HCT116 (cell line): ENCODE data around the gene KCNJ14. TPM values are rescaled to one million over a fixed set of nuclear protein-coding genes. Genes with fewer than 3 reads are reported as not detected.

Source experiments
- ATAC-seq: fragments of 200-7000 bp; cut with Tn5 transposase; 2 replicates; pipeline ENCODE4 v1.9.1; 2020; ENCODE audit warnings: mild to moderate bottlenecking, moderate library complexity
- BruUV-seq: library from RNA; stranded (reverse); fragments of 400-500 nt; replicated peaks from 2 replicates; lab custom pipeline; 2021; lab: Mats Ljungman, UMichigan
- CTCF ChIA-PET: fragments of 300-600 bp; sonication (Branson Sonifier 250); formaldehyde crosslinking; loops from one replicate; lab custom pipeline; 2021; ENCODE audit warnings: antibody characterized with exemption; lab: Charles Lee
- POLR2A ChIA-PET: fragments of 300-600, 350-600 bp; sonication (Branson Sonifier 250); formaldehyde crosslinking; loops from one replicate; lab custom pipeline; 2021; ENCODE audit warnings: antibody characterized with exemption; lab: Charles Lee
- RAD21 ChIA-PET, 2 experiments: fragments of 300-600 bp; sonication (Branson Sonifier 250); formaldehyde crosslinking; loops; one replicate each; lab custom pipeline; 2023; ENCODE audit warnings: low total read pairs in 2 of 2; ENCODE audit not compliant: uncharacterized antibody in 2 of 2, unreplicated experiment in 2 of 2, low non-redundant PET in 1 of 2; lab: Charles Lee
- DNase-seq: peaks from one replicate; pipeline ENCODE4 v3.0.0-alpha.2; 2010; ENCODE audit warnings: low read depth, low spot score
- H2AFZ ChIP-seq: fragments of 200-600 bp; shearing (Covaris generic), sonication (generic); 2 replicates; pipeline ENCODE4 v1.6.1; 2017; ENCODE audit warnings: low read depth, mixed run types, mixed read lengths, antibody characterized with exemption, low read length; ENCODE audit not compliant: poor library complexity, severe bottlenecking
- H3K27ac ChIP-seq: 2 replicates; pipeline ENCODE4 v1.5.1; 2012; ENCODE audit warnings: low read depth, low read length
- H3K27me3 ChIP-seq: fragments of 200-600 bp; sonication (generic); 2 replicates; pipeline ENCODE4 v1.6.1; 2016; ENCODE audit warnings: mixed run types, low read length, mixed read lengths; ENCODE audit not compliant: insufficient read depth
- H3K36me3 ChIP-seq, 2 experiments: fragments of 200-500 bp in 1 of 2; fragments of 200-600 bp in 1 of 2; sonication (Bioruptor generic) in 1 of 2; sonication (generic) in 1 of 2; 2 replicates each; pipeline versions ENCODE4 v1.5.1 to v1.6.1; 2014 to 2016; ENCODE audit warnings: low read length in 2 of 2, inconsistent platforms in 1 of 2, mixed read lengths in 1 of 2, mixed run types in 1 of 2; ENCODE audit not compliant: insufficient read depth in 2 of 2, control insufficient read depth in 1 of 2
- H3K4me1 ChIP-seq, 2 experiments: fragments of 200-600 bp in 1 of 2; sonication (generic) in 1 of 2; 2 replicates each; pipeline versions ENCODE4 v1.5.1 to v1.6.1; 2012 to 2017; ENCODE audit warnings: low read length in 2 of 2, inconsistent platforms in 1 of 2, mild to moderate bottlenecking in 1 of 2, mixed read lengths in 1 of 2, mixed run types in 1 of 2, moderate library complexity in 1 of 2; ENCODE audit not compliant: insufficient read depth in 2 of 2, control insufficient read depth in 1 of 2
- H3K4me2 ChIP-seq: fragments of 200-600 bp; sonication (generic); 2 replicates; pipeline ENCODE4 v1.6.1; 2017; ENCODE audit warnings: mixed run types, low read length, mixed read lengths
- H3K4me3 ChIP-seq, 2 experiments: fragments of 200-600 bp in 1 of 2; sonication (generic) in 1 of 2; replicated peaks in 1 of 2; 2 replicates each; pipeline ENCODE4 v1.5.1; 2011 to 2016; ENCODE audit warnings: low read length in 2 of 2, control low read depth in 1 of 2, low read depth in 1 of 2, mild to moderate bottlenecking in 1 of 2, mixed read lengths in 1 of 2, mixed run types in 1 of 2
- H3K79me2 ChIP-seq: fragments of 200-600 bp; sonication (generic); 2 replicates; pipeline ENCODE4 v1.6.1; 2017; ENCODE audit warnings: mild to moderate bottlenecking, mixed run types, low read length, moderate library complexity, mixed read lengths; ENCODE audit not compliant: insufficient read depth
- H3K9ac ChIP-seq: fragments of 200-600 bp; sonication (generic); 2 replicates; pipeline ENCODE4 v1.6.1; 2016; ENCODE audit warnings: low read length, mixed read lengths
- H3K9me2 ChIP-seq: fragments of 200-600 bp; sonication (generic), shearing (Covaris generic); 2 replicates; pipeline ENCODE4 v1.6.1; 2017; ENCODE audit warnings: mixed run types, mild to moderate bottlenecking, moderate library complexity; ENCODE audit not compliant: insufficient read depth
- H3K9me3 ChIP-seq, 2 experiments: fragments of 200-500 bp in 1 of 2; fragments of 200-600 bp in 1 of 2; sonication (Bioruptor generic) in 1 of 2; sonication (generic) in 1 of 2; 2 replicates each; pipeline ENCODE4 v1.6.1; 2014 to 2017; ENCODE audit warnings: low read length in 2 of 2, mixed read lengths in 2 of 2, inconsistent platforms in 1 of 2, low read depth in 1 of 2, mild to moderate bottlenecking in 1 of 2, mixed run types in 1 of 2, moderate library complexity in 1 of 2; ENCODE audit not compliant: control insufficient read depth in 1 of 2, insufficient read depth in 1 of 2
- H4K20me1 ChIP-seq: fragments of 200-600 bp; sonication (generic), shearing (Covaris generic); 2 replicates; pipeline ENCODE4 v1.6.1; 2017; ENCODE audit warnings: mixed run types, mild to moderate bottlenecking, moderate library complexity; ENCODE audit not compliant: insufficient read depth
- CEBPB ChIP-seq: IDR thresholded peaks from 2 replicates; pipeline ENCODE4 v1.6.1; 2012; ENCODE audit warnings: low read depth
- EGR1 ChIP-seq: IDR thresholded peaks from 2 replicates; pipeline ENCODE4 v1.6.1; 2012; ENCODE audit warnings: low read depth
- FOSL1 ChIP-seq: IDR thresholded peaks from 2 replicates; pipeline ENCODE4 v1.6.1; 2012; ENCODE audit warnings: low read depth
- JUND ChIP-seq: IDR thresholded peaks from 2 replicates; pipeline ENCODE4 v1.6.1; 2012
- intact Hi-C: fragments of 100-400 bp; cut with micrococcal nuclease; formaldehyde crosslinking; loops from 2 replicates; pipeline ENCODE4 v1.10.0; 2022
- total RNA-seq: library from RNA; stranded (reverse); gene quantifications from one replicate; pipeline ENCODE4 v1.2.1, GENCODE V29; 2021; ENCODE audit not compliant: unreplicated experiment
- TF ChIP-seq, protein P1 (sequence below): IDR thresholded peaks from 2 replicates; pipeline ENCODE4 v1.6.1; 2012; ENCODE audit warnings: low read depth
- TF ChIP-seq, protein P2 (sequence below): IDR thresholded peaks from 2 replicates; pipeline ENCODE4 v1.6.1; 2012

KCNJ14 gene
- total RNA-seq, 1 experiment from 2014 or later: 2.5 TPM

DNA sequence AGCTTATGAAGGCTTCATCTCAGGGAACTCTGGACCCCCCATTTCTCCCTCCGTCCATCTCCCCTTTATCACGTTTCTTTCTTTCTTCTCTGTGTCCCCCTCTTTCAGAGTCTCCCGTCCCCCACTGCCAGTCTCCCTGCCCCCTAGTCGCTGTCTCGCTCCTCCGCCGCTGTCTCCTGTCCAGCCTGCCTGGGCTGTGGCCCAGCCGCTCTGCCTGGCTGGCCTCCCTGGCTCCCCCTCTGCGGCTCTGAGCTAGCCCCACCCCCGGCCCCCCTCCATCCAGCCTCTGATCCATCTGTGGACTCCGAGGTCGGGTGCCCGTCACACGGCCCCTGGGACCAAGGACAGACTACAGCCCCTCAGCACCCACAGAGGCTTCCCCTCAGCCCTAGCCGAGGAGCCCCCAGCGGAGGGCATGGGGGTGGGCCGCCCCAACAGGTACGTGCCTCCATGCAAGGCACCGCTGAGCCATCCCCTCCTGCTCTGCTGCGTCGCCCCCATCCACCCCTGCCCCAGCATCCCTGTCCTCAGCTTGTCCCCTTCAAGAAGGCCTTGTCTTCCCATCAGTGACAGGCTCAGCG is 1.1 kb upstream of the KCNJ14 start (continued):
- TF ChIP-seq, protein P1, sequence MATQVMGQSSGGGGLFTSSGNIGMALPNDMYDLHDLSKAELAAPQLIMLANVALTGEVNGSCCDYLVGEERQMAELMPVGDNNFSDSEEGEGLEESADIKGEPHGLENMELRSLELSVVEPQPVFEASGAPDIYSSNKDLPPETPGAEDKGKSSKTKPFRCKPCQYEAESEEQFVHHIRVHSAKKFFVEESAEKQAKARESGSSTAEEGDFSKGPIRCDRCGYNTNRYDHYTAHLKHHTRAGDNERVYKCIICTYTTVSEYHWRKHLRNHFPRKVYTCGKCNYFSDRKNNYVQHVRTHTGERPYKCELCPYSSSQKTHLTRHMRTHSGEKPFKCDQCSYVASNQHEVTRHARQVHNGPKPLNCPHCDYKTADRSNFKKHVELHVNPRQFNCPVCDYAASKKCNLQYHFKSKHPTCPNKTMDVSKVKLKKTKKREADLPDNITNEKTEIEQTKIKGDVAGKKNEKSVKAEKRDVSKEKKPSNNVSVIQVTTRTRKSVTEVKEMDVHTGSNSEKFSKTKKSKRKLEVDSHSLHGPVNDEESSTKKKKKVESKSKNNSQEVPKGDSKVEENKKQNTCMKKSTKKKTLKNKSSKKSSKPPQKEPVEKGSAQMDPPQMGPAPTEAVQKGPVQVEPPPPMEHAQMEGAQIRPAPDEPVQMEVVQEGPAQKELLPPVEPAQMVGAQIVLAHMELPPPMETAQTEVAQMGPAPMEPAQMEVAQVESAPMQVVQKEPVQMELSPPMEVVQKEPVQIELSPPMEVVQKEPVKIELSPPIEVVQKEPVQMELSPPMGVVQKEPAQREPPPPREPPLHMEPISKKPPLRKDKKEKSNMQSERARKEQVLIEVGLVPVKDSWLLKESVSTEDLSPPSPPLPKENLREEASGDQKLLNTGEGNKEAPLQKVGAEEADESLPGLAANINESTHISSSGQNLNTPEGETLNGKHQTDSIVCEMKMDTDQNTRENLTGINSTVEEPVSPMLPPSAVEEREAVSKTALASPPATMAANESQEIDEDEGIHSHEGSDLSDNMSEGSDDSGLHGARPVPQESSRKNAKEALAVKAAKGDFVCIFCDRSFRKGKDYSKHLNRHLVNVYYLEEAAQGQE: no peak
- no peak for TF ChIP-seq FOSL1
- TF ChIP-seq, protein P2, sequence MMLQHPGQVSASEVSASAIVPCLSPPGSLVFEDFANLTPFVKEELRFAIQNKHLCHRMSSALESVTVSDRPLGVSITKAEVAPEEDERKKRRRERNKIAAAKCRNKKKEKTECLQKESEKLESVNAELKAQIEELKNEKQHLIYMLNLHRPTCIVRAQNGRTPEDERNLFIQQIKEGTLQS: no peak

DNA sequence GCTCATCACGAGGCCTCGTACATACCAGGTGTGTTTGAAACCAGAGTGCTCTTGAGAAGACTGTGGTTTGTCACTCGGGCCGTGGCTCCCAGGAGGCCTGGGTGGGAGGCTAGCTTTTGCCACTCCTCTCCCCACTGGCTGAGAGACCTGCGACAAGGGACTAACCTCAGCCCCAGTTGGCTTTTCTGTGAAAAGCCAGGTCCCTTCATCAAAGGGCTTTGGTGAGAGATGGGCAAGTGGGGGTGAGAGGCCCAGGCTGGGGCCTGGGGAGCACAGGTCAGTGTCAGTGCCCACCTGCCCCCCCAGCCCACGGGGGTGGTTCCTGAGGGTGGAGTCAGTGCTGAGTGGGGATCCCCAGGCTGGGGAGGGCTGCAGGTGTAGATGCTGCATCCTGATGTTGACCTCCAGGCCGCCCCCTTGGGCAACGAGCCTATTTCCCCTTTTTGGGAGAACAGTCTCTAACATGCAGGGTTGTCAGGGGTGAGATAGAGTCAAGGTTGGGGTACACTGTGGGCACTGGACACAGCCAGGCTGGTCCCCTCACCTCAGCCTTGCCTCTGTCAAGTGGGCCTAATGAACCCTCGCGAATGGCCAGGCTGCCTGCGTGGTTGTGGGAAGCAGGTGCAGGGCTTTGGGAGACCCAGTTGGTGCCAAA is 661 bp downstream of the KCNJ14 start:
- H3K4me2 ChIP-seq: no peak overlapping the region
- peaks cover 22 to 55% of the 10 kb centered on the region in 2 experiments for H3K36me3 ChIP-seq
- CTCF ChIA-PET: no interaction called here
- no peak overlapping the region for H3K27ac ChIP-seq
- no peak overlapping the region for H2AFZ ChIP-seq
- H3K9ac ChIP-seq: no peak overlapping the region
- no peaks in the 10 kb centered on the region for H3K27me3 ChIP-seq
- POLR2A ChIA-PET: no interaction called here
- no peaks in the 10 kb centered on the region for H3K9me3 ChIP-seq
- ATAC-seq (no peak), DNase-seq (no peak)
- TF ChIP-seq CEBPB (no peak), JUND (no peak), EGR1 (no peak)
- TF ChIP-seq, all 23 proteins: peak for 0
- H3K4me1 ChIP-seq: no peaks in the 10 kb centered on the region
- H3K9me2 ChIP-seq: no peaks in the 10 kb centered on the region
- H4K20me1 ChIP-seq: no peaks in the 10 kb centered on the region
- intact Hi-C loops: no loop called here
- peaks cover 51% of the 10 kb centered on the region for H3K79me2 ChIP-seq
- BruUV-seq: no TSS peak
- RAD21 ChIA-PET: no interaction called here
- no peak overlapping the region for H3K4me3 ChIP-seq
